Activated CD8-positive, alpha-beta memory T cell treated with anti-CD3 and anti-CD28 coated beads, Interleukin-2, amount 50 U/mL, for 48 hours (primary cell): ENCODE data around the gene THSD4.

Source experiments
- DNase-seq: peaks from one replicate; pipeline ENCODE4 v3.0.0-alpha.2; 2020

The THSD4 gene

DNA sequence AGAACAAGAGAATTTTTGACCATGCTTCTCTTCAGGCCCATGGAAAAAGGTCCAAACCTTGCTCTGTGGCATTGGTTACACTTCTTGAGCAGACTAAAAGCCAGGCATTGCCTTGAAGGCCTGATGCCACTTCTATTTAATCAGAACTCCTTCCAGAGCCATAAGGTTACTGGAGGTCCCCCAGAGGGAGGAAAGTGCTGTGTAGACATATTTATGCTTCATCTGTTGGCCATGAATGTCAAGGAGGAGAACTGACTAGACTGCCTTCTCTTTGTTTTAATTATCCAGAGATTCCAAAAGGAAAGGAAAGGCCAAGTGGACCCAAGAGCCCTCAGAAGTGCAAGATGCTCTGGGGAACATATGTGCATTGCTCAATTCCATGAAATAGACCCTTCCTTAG is 402.5 kb downstream of the THSD4 start:
- DNase-seq, result no peak

- DNase-seq, result no peak
Observed at GRCh38 chr15:71518661-71519060, 403.4 kb downstream of the THSD4 start.

- no peak for DNase-seq
Observed at GRCh38 chr15:71526060-71526820, 411.0 kb downstream of the THSD4 start.

DNA sequence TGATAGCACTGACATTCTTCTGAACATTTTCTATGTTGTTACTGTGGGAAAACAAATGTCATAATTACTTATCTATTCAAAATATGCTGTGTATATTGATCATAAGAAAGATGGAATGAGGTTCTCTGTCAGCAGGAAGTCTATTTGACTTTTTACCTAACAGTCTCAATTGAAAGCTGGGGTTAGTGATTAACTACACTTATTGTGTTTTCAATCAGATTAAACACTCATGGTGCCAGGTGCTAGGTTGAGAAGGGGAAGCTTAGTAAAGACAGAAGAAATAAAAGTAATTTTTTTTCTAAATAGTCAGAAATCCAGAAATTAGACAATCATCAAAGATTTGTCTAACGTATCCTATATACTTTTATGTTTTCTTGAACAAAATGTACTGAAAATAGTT is 414.1 kb downstream of the THSD4 start:
- DNase-seq, result no peak

GRCh38 chr15:71530116-71530515 is 414.8 kb downstream of the THSD4 start:
- DNase-seq, result no peak

DNA sequence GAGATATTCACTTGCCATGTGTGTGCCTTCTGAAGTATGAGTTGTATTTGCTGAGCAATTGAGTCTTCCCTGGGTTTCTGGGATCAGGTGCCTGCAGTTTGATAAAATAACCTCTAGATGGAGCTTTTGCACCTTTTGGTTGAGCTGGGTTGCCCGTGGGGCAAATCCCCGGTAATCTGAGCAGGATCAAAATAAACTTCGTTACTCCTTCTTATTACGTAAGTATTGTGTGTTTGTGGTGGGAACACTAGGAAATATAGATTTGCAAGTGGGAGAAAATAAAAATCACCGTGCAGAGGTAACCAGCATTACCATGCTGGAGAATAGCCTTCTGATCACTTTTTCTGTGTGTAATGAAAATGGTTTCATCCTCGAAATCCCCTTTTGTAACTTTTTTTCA is 417.7 kb downstream of the THSD4 start:
- no peak for DNase-seq

- DNase-seq, result no peak
Observed at GRCh38 chr15:71538181-71538580, 422.9 kb downstream of the THSD4 start.

DNA sequence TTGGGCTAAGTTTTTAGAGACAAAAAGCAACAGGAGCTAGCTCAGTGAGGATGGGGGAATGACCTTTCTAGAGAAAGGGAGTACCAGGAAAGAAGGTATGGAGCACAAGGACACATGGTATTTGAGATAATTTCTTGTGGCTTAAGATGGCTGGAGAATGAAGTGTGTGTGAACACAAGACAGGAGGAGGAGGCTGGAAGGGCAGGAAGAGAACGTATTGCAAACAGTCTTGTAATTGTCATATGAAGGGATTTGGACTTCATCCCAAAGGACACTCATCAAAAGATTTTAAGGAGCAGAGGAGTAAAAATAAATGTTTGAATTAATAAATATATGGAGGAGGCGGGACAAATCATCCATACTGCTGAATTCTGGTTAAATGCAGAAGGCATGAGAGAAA is 426.5 kb downstream of the THSD4 start:
- DNase-seq, result no peak

- no peak for DNase-seq
Observed at GRCh38 chr15:71542836-71543235, 427.6 kb downstream of the THSD4 start.

GRCh38 chr15:71543413-71543812 is 428.1 kb downstream of the THSD4 start:
- no peak for DNase-seq

DNA sequence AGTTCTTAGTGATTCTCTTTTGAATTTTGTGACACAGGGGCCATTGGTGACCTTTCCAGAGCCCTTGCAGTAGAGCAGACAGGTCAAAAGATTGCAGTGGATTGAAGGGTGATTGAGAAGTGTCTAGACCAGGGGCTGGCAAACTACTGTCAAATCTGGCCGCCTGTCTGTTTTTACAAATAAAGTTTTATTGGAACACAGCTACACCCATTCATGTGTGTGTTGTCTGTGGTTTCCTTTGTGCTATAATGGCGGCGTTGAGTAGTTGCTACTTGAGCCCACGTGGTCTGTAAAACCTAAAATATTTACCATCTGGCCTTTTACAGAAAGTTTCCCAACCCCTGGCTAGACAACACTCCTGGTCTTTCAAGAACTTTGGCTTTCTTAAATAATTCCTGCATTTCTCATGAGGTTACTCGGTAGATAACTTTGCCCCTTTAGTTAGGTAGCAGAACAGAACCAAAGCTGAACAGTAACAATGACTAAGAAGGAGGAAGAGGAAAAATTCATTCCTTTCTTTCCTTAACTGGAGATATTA is 430.0 kb downstream of the THSD4 start:
- DNase-seq, result no peak

DNA sequence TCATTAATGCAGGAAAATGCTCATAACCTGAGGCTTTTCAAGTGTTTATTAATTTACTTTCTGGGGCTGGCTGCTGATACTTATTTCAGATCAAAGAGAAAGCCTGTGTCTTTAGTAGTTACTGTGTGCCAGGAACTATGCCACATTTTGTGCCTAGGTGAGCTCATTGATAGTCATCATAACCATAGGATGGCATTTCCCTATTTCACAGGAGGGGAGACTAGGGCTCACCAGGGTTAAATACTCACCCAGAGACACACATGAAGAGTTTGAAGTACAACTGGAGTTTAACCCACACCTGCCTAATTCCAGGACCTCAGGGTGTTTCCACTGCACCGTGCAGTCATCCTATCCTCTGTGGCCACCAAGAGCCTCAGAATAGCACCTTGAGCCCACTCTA is 430.7 kb downstream of the THSD4 start:
- DNase-seq, result no peak

GRCh38 chr15:71547011-71547410 is 431.7 kb downstream of the THSD4 start:
- DNase-seq, result no peak

- no peak for DNase-seq
Observed at GRCh38 chr15:71548401-71548807, 433.1 kb downstream of the THSD4 start.

GRCh38 chr15:71549091-71549490 is 433.8 kb downstream of the THSD4 start:
- no peak for DNase-seq

GRCh38 chr15:71549697-71550096 is 434.4 kb downstream of the THSD4 start:
- no peak for DNase-seq

GRCh38 chr15:71551566-71551965 is 436.3 kb downstream of the THSD4 start:
- no peak for DNase-seq

- DNase-seq, result no peak
Observed at GRCh38 chr15:71559098-71559497, 443.8 kb downstream of the THSD4 start.

- DNase-seq, result no peak
Observed at GRCh38 chr15:71559616-71560015, 444.3 kb downstream of the THSD4 start.

DNA sequence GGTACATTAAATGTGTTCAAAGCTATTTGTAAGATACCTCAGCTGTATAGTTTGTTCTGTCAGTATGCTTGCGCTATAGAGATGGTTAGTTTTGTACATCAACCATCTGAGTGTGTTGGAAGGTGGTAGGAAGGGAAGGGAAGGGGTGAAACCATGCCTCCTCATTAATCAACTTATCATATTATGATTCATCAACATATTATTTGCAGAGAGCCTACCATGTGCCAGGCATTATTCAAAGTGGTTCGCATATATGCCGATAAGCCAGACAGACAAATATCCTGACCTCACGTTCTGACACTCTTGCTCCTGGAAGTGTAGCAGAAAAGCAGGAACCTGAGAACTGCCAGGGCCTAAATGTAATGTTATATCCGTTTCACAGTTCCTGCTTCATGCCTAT is 447.0 kb downstream of the THSD4 start:
- no peak for DNase-seq

DNA sequence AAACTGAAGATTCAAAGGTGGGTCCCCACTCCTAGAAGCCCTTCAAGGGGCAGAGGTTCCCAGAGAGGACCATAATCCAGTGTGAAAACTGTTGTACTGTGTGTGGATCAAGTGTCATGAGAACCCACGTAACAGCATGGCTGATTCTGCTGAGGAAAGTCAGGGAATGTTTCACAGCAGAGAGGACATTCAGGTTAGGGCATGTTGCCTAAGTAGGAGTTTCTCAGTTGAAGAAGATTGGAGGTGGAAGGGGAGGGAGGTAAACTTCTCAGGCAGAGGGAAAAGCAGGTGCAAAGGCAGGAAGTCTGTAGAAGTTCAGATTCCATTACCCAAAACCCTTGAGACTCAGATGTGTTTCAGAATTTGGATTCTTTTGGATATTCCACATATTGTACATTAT is 448.9 kb downstream of the THSD4 start:
- no peak for DNase-seq

DNA sequence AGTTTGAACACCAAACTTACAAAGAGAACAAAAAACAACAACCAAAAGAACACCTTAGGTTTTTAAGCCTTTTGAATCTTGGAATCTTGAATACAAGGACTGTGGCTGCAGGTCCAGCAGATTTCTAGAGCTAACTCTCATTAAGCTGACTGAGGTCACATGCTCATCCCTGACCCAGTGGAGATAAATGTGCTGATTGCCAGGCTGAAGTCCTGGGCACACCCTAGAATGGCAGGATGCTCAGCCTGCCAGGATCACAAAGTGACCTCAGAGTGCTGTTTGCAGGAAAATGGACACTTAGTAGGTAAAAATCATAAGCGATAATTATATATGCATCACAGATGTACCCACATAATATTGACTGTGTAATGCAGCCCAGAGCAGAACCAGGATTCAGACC is 449.7 kb downstream of the THSD4 start:
- DNase-seq, result no peak

DNA sequence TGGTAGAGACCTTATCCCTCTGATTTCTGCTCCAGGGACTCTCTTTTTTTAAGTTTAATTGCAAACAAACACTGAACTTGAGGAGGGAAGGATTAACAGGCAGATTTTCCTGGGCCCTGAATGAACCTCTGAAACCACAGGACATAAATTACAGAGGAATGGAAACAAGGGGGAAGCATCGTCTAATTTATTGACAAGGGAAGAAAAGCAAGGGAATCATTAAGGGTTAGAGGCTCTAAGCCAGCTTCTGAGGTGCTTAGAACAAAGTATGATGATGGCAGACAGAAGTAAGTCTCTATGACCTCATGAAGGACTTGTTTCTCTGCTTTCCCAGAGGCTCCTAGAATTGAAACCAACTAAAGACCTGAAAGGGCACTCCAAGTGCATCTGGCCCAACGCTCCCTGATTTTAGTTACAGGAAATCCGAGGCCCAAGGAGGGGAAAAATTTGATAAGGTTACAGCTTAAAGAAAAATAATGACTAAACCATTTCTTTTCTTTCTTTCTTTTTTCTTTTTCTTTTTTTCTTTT is 450.4 kb downstream of the THSD4 start:
- no peak for DNase-seq

GRCh38 chr15:71566226-71566625 is 451.0 kb downstream of the THSD4 start:
- DNase-seq, result no peak

DNA sequence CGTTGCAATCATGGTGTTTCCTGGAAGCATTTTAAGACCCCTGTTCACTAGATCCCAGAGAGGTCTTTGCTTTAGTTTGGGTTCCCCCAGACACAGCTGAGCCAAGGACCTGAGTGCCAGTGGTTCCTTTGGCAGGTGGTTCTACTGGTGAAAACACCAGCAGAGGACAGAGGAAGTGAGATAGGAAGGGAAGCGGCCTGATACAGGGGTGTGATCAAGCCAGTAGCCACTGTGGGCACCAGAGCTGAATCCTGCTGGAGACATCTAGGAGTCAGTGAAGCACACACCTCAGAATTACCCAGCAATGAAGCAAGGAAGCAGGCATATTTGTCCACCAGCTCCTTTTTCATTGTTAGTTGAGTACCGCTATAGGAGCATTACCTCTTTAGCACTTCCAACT is 451.9 kb downstream of the THSD4 start:
- DNase-seq, result no peak
